ENCODE results near the gene STAT2.

- TF ChIP-seq CTCF (conservative IDR thresholded peaks at IDR 0.05 in 1 of 2, IDR thresholded peaks at IDR 0.05 in 1 of 2; ENCODE audit: extremely low read depth in 1 of 2, insufficient read depth in 1 of 2, low read depth in 1 of 2, low read length in 2 of 2) = no peak
- TF ChIP-seq EZH2 (IDR thresholded peaks at IDR 0.05; ENCODE audit: borderline replicate concordance, low read length) = no peak
Observed at GRCh38 chr12:56336361-56337167, 23.3 kb downstream of the STAT2 start.
